GM23338 (cell line): Measurements from ENCODE around the gene RSPH1.

ENCODE experiments used
- CREB1 ChIP-seq: fragments of 250-450 bp; sonication (Bioruptor Pico); IDR thresholded peaks from 2 replicates; pipeline ENCODE4 v1.5.0; 2020; ENCODE audit warnings: low read depth, mild to moderate bottlenecking, moderate library complexity
- CTCF ChIP-seq, 2 experiments: fragments of 200-600 bp in 1 of 2; sonication (generic) in 1 of 2; conservative IDR thresholded peaks; 2 replicates each; pipeline versions ENCODE4 v1.5.1 to v1.6.1; 2016 to 2017; ENCODE audit warnings: antibody characterized with exemption in 2 of 2, low read depth in 2 of 2, mild to moderate bottlenecking in 2 of 2, moderate library complexity in 1 of 2
- ETS1 ChIP-seq: IDR thresholded peaks from 2 replicates; pipeline ENCODE4 v1.6.1; 2016; ENCODE audit warnings: antibody characterized with exemption
- EZH2 ChIP-seq: fragments of 200-600 bp; sonication (generic); IDR thresholded peaks from one replicate; pipeline ENCODE4 v1.8.0; 2017; ENCODE audit warnings: antibody characterized with exemption, mild to moderate bottlenecking, low read depth; ENCODE audit not compliant: unreplicated experiment
- EZH2phosphoT487 ChIP-seq: fragments of 200-600 bp; sonication (generic); IDR thresholded peaks from one replicate; pipeline ENCODE4 v1.8.1; 2018; ENCODE audit warnings: antibody characterized with exemption; ENCODE audit not compliant: unreplicated experiment
- JUNB ChIP-seq: IDR thresholded peaks from one replicate; pipeline ENCODE4 v1.6.1; 2016; ENCODE audit warnings: antibody characterized with exemption; ENCODE audit not compliant: unreplicated experiment
- NANOG ChIP-seq: IDR thresholded peaks from 2 replicates; pipeline ENCODE4 v1.6.1; 2016; ENCODE audit warnings: antibody characterized with exemption, borderline replicate concordance
- POLR2AphosphoS5 ChIP-seq: IDR thresholded peaks from 2 replicates; pipeline ENCODE4 v1.6.1; 2016; ENCODE audit warnings: antibody characterized with exemption, low read depth
- REST ChIP-seq: IDR thresholded peaks from one replicate; pipeline ENCODE4 v1.6.1; 2018; ENCODE audit warnings: antibody characterized with exemption; ENCODE audit not compliant: unreplicated experiment
- ZNF462 ChIP-seq: fragments of 250-450 bp; sonication (Bioruptor Pico); IDR thresholded peaks from 2 replicates; pipeline ENCODE4 v1.5.0; 2020; ENCODE audit warnings: mild to moderate bottlenecking, moderate library complexity

GRCh38 chr21:42498012-42498411 is 2.0 kb upstream of the RSPH1 start:
- TF ChIP-seq EZH2phosphoT487 (no peak), CTCF (conservative IDR thresholded peaks at IDR 0.05; ENCODE audit: low read depth in 2 of 2) (no peak), EZH2 (no peak), POLR2AphosphoS5 (no peak), ZNF462 (CRISPR knock-in tag) (no peak), CREB1 (CRISPR knock-in tag) (no peak), REST (no peak), JUNB (no peak), NANOG (no peak), ETS1 (no peak)
